Liver (tissue), 9 donors: ENCODE measurements around the gene SYNGR3. TPM values are rescaled to one million over a fixed set of nuclear protein-coding genes. Genes with fewer than 3 reads are reported as not detected.

Source experiments
- DNase-seq: peaks from one replicate; pipeline ENCODE4 v3.0.0-alpha.2; 2017; ENCODE audit warnings: low spot score
- H3K27ac ChIP-seq, 2 donors: one replicate each; pipeline ENCODE4 v1.7.0; 2013; ENCODE audit warnings: inconsistent platforms in 2 of 2, low read length in 2 of 2, control low read depth in 1 of 2, low read depth in 1 of 2, mild to moderate bottlenecking in 1 of 2
- H3K27me3 ChIP-seq, 4 donors: one replicate each; pipeline versions ENCODE4 v1.6.1 to v1.7.0; 2013; ENCODE audit warnings: low read length in 3 of 4, inconsistent platforms in 1 of 4, mild to moderate bottlenecking in 1 of 4, moderate library complexity in 1 of 4; ENCODE audit not compliant: control insufficient read depth in 4 of 4, insufficient read depth in 4 of 4
- H3K36me3 ChIP-seq, 4 donors: one replicate each; pipeline versions ENCODE4 v1.6.1 to v1.7.0; 2013; ENCODE audit warnings: low read length in 3 of 4, mild to moderate bottlenecking in 3 of 4, low read depth in 1 of 4, moderate library complexity in 1 of 4; ENCODE audit not compliant: control insufficient read depth in 4 of 4, insufficient read depth in 3 of 4
- H3K4me1 ChIP-seq, 4 donors: one replicate each; pipeline versions ENCODE4 v1.6.1 to v1.7.0; 2013; ENCODE audit warnings: low read length in 3 of 4, mild to moderate bottlenecking in 3 of 4, moderate library complexity in 1 of 4; ENCODE audit not compliant: control insufficient read depth in 4 of 4, insufficient read depth in 4 of 4
- H3K4me3 ChIP-seq, 3 donors: one replicate each; pipeline versions ENCODE4 v1.6.1 to v1.7.0; 2013; ENCODE audit warnings: low read length in 3 of 3, control low read depth in 1 of 3, low read depth in 1 of 3, mild to moderate bottlenecking in 1 of 3
- H3K9ac ChIP-seq, 2 donors: one replicate each; pipeline ENCODE4 v1.7.0; 2013; ENCODE audit warnings: low read length in 2 of 2, mild to moderate bottlenecking in 2 of 2, moderate library complexity in 2 of 2, control low read depth in 1 of 2, low read depth in 1 of 2
- H3K9me3 ChIP-seq, 4 donors: one replicate each; pipeline versions ENCODE4 v1.6.1 to v1.7.0; 2013; ENCODE audit warnings: low read length in 3 of 4; ENCODE audit not compliant: control insufficient read depth in 4 of 4
- ATF3 ChIP-seq: IDR thresholded peaks from 2 replicates; pipeline ENCODE4 v1.6.1; 2016; ENCODE audit warnings: antibody characterized with exemption
- CTCF ChIP-seq: fragments of 150-350 bp; IDR thresholded peaks from 2 replicates; pipeline ENCODE4 v1.5.1; 2017; ENCODE audit warnings: improper control_type of control experiment, low read depth, low read length; ENCODE audit not compliant: missing input control
- EGR1 ChIP-seq, 2 donors: IDR thresholded peaks; 2 replicates each; pipeline ENCODE4 v1.6.1; 2016 to 2018; ENCODE audit warnings: antibody characterized with exemption in 2 of 2, low read depth in 2 of 2
- HNF4A ChIP-seq, 2 donors: conservative IDR thresholded peaks; 2 replicates each; pipeline ENCODE4 v1.6.1; 2016; ENCODE audit warnings: antibody characterized with exemption in 2 of 2, mild to moderate bottlenecking in 2 of 2
- JUND ChIP-seq, 2 donors: IDR thresholded peaks; 2 replicates each; pipeline ENCODE4 v1.6.1; 2016; ENCODE audit warnings: antibody characterized with exemption in 2 of 2
- MAX ChIP-seq: IDR thresholded peaks from 2 replicates; pipeline ENCODE4 v1.6.1; 2016; ENCODE audit warnings: antibody characterized with exemption
- RAD21 ChIP-seq, 2 donors: IDR thresholded peaks; 2 replicates each; pipeline ENCODE4 v1.6.1; 2016; ENCODE audit warnings: antibody characterized with exemption in 2 of 2, mild to moderate bottlenecking in 2 of 2
- REST ChIP-seq: IDR thresholded peaks from 2 replicates; pipeline ENCODE4 v1.6.1; 2016; ENCODE audit warnings: antibody characterized with exemption, mild to moderate bottlenecking
- RXRA ChIP-seq, 2 donors: IDR thresholded peaks; 2 replicates each; pipeline ENCODE4 v1.6.1; 2017 to 2018; ENCODE audit warnings: antibody characterized with exemption in 2 of 2, mild to moderate bottlenecking in 1 of 2
- SP1 ChIP-seq: IDR thresholded peaks from 2 replicates; pipeline ENCODE4 v1.6.1; 2018; ENCODE audit warnings: antibody characterized with exemption, mild to moderate bottlenecking
- ZBTB33 ChIP-seq: IDR thresholded peaks from 2 replicates; pipeline ENCODE4 v1.6.1; 2016; ENCODE audit warnings: antibody characterized with exemption
- WGBS: extraction: QIAGEN DNeasy Blood & Tissue Kit; methylation state at CpG from one replicate; pipeline ENCODE4 v1.1.7; 2013; 5-methylcytosine and 5-hydroxymethylcytosine counted together
- polyA plus RNA-seq, 2 donors: library from polyadenylated mRNA; stranded (reverse) in 1 of 2; unstranded in 1 of 2; fragments of 200-250 nt in 1 of 2; fragments of >200 nt in 1 of 2; fragmentation: Nextera tagmentation in 1 of 2; extraction: Ambion mirVana in 1 of 2; gene quantifications; one replicate each; pipeline versions ENCODE4 v1.2.1 to v1.2.3, GENCODE V29; 2013 to 2015
- total RNA-seq, 2 donors: library from RNA; depleted of rRNA; stranded (reverse); fragments of >200 nt; gene quantifications; one replicate each; pipeline ENCODE4 v1.2.3, GENCODE V29; 2014
- donor health status: healthy.
- donor health status: healthy.
- donor health status: healthy.
- donor health status: healthy.
- donor health status: healthy.

The SYNGR3 gene
- total and polyA plus RNA-seq, 4 donors: 0.09 to 0.47 (median 0.17) TPM; not detected in 1

GRCh38 chr16:2026461-2027023 lies 36.8 kb downstream of the SYNGR3 start, which contains the start of gene NHERF2:
TSS of gene NHERF2 (plus strand) at chr16:2026902. CDS start at chr16:2027006, 104 bp downstream.
- H3K4me3 ChIP-seq: peak within 1 kb of the TSS; percentile 89 to 99 (median 89)
- peak within 1 kb of the TSS; percentile 64 to 94 for H3K9ac ChIP-seq
- no peak for TF ChIP-seq SP1
- no peak for TF ChIP-seq CTCF
- TF ChIP-seq MAX: no peak
- no peak for TF ChIP-seq RAD21 (IDR thresholded peaks at IDR 0.05)
- TF ChIP-seq ATF3: no peak
- H3K27me3 ChIP-seq: no peaks in the 10 kb centered on the region
- WGBS: 6% methylated on average over 59 of the region's 59 CpGs
- DNase-seq: no peak
- H3K4me1 ChIP-seq: peaks cover 24 to 76% (median 60%) of the 10 kb centered on the region in 4 donors
- H3K27ac ChIP-seq: peak within 1 kb of the TSS; percentile 49 to 65
- no peaks in the 10 kb centered on the region for H3K9me3 ChIP-seq
- H3K36me3 ChIP-seq: no peaks in the 10 kb centered on the region

GRCh38 chr16:2027024-2028010 lies 37.5 kb downstream of the SYNGR3 start:
- Histone ChIP-seq H3K4me3 (peak overlapping the region; percentile 89 to 99 (median 89)), H3K27me3 (no peaks in the 10 kb centered on the region), H3K4me1 (peaks cover 24 to 83% (median 65%) of the 10 kb centered on the region in 4 donors), H3K9me3 (no peaks in the 10 kb centered on the region), H3K9ac (peak overlapping the region; percentile 64 to 94), H3K27ac (peak overlapping the region; percentile 49 to 65), H3K36me3 (no peaks in the 10 kb centered on the region)
- 3% methylated on average over 76 of the region's 76 CpGs for WGBS
- TF ChIP-seq ZBTB33 (peak; percentile 87), RXRA (IDR thresholded peaks at IDR 0.05) (peak in 1 of 2 donors; percentile 34), REST (peak; percentile 36), HNF4A (conservative IDR thresholded peaks at IDR 0.05) (no peak), RAD21 (IDR thresholded peaks at IDR 0.05) (peak in 1 of 2 donors; percentile 14), JUND (IDR thresholded peaks at IDR 0.05) (peak in 1 of 2 donors; percentile 91), EGR1 (IDR thresholded peaks at IDR 0.05; ENCODE audit: low read depth in 2 of 2) (no peak), MAX (peak; percentile 14)
- no peak for DNase-seq
